ENCODE data around the gene CLEC16A.

The CLEC16A gene

GRCh38 chr16:11139326-11140097 is 195.1 kb downstream of the CLEC16A start:
- H3K27ac ChIP-seq, result no peak overlapping the region

DNA sequence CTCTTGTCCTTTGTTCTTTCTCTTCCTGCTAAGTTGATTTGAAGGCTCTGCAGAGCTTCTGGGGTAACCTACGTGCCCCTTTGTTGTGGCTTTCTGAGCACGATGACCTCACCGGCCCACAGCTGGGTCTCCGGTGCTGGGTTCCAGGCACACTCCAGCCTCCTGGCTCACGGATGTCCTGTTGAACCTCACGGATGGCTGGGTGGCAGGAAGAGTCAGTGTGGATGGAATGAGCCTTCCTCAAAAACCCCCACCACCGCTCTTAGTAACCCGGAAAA is 195.7 kb downstream of the CLEC16A start:
- no peaks in the 10 kb centered on the region for H3K4me1 ChIP-seq (ENCODE audit: control insufficient read depth in 1 of 2, insufficient read depth in 1 of 2, low read depth in 1 of 2, low read length in 1 of 2)
- H3K27me3 ChIP-seq, result no peaks in the 10 kb centered on the region
- H3K9me3 ChIP-seq, result no peaks in the 10 kb centered on the region
- peaks cover 73% of the 10 kb centered on the region for H3K36me3 ChIP-seq
- H3K4me3 ChIP-seq (ENCODE audit: low read depth in 1 of 2, low read length in 1 of 2), result no peak overlapping the region
- no peak overlapping the region for H3K27ac ChIP-seq
- TF ChIP-seq, protein P1, sequence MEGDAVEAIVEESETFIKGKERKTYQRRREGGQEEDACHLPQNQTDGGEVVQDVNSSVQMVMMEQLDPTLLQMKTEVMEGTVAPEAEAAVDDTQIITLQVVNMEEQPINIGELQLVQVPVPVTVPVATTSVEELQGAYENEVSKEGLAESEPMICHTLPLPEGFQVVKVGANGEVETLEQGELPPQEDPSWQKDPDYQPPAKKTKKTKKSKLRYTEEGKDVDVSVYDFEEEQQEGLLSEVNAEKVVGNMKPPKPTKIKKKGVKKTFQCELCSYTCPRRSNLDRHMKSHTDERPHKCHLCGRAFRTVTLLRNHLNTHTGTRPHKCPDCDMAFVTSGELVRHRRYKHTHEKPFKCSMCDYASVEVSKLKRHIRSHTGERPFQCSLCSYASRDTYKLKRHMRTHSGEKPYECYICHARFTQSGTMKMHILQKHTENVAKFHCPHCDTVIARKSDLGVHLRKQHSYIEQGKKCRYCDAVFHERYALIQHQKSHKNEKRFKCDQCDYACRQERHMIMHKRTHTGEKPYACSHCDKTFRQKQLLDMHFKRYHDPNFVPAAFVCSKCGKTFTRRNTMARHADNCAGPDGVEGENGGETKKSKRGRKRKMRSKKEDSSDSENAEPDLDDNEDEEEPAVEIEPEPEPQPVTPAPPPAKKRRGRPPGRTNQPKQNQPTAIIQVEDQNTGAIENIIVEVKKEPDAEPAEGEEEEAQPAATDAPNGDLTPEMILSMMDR (IDR thresholded peaks at IDR 0.05), result no peak

More at GRCh38 chr16:11139326-11140097, 195.1 kb downstream of the CLEC16A start:
- no peaks in the 10 kb centered on the region for H3K4me1 ChIP-seq (ENCODE audit: control insufficient read depth in 1 of 2, insufficient read depth in 1 of 2, low read depth in 1 of 2, low read length in 1 of 2)
- H3K27me3 ChIP-seq, result no peaks in the 10 kb centered on the region
- no peaks in the 10 kb centered on the region for H3K9me3 ChIP-seq
- TF ChIP-seq, protein P1 (IDR thresholded peaks at IDR 0.05), result no peak
- no peak overlapping the region for H3K4me3 ChIP-seq (ENCODE audit: low read depth in 1 of 2, low read length in 1 of 2)
- peaks cover 73% of the 10 kb centered on the region for H3K36me3 ChIP-seq

DNA sequence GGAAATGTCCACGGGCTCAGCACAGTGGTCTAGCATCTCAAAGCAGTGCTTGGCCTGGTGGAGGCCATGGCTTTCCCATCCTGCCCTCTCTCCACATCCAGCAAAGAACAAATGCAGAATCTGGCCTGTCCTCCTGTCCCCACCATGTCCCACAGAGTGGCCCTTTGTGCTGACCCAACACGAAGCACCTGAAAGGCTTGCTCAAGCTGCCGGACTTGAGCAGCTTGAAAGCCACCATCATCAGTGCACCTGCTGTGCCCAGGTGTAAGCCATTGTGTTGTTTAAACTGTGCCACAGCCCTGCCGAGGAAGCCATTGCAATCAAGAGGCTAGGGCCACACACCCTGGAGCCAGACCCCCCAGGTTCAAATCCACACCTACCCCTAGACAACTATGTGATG is 196.1 kb downstream of the CLEC16A start:
- peaks cover 69% of the 10 kb centered on the region for H3K36me3 ChIP-seq
- no peak overlapping the region for H3K27ac ChIP-seq
- H3K27me3 ChIP-seq, result no peaks in the 10 kb centered on the region
- TF ChIP-seq, protein P1 (IDR thresholded peaks at IDR 0.05), result no peak
- no peaks in the 10 kb centered on the region for H3K9me3 ChIP-seq
- H3K4me1 ChIP-seq (ENCODE audit: control insufficient read depth in 1 of 2, insufficient read depth in 1 of 2, low read depth in 1 of 2, low read length in 1 of 2), result no peaks in the 10 kb centered on the region
- no peak overlapping the region for H3K4me3 ChIP-seq (ENCODE audit: low read depth in 1 of 2, low read length in 1 of 2)

- Histone ChIP-seq H3K27ac (no peak overlapping the region), H3K4me3 (ENCODE audit: low read depth in 1 of 2, low read length in 1 of 2) (no peak overlapping the region), H3K4me1 (ENCODE audit: control insufficient read depth in 1 of 2, insufficient read depth in 1 of 2, low read depth in 1 of 2, low read length in 1 of 2) (no peaks in the 10 kb centered on the region), H3K27me3 (no peaks in the 10 kb centered on the region), H3K9me3 (no peaks in the 10 kb centered on the region), H3K36me3 (peaks cover 65% of the 10 kb centered on the region)
- TF ChIP-seq, protein P1 (IDR thresholded peaks at IDR 0.05), result no peak
These were observed 196.5 kb downstream of the CLEC16A start for GRCh38 chr16:11140867-11141266.

DNA sequence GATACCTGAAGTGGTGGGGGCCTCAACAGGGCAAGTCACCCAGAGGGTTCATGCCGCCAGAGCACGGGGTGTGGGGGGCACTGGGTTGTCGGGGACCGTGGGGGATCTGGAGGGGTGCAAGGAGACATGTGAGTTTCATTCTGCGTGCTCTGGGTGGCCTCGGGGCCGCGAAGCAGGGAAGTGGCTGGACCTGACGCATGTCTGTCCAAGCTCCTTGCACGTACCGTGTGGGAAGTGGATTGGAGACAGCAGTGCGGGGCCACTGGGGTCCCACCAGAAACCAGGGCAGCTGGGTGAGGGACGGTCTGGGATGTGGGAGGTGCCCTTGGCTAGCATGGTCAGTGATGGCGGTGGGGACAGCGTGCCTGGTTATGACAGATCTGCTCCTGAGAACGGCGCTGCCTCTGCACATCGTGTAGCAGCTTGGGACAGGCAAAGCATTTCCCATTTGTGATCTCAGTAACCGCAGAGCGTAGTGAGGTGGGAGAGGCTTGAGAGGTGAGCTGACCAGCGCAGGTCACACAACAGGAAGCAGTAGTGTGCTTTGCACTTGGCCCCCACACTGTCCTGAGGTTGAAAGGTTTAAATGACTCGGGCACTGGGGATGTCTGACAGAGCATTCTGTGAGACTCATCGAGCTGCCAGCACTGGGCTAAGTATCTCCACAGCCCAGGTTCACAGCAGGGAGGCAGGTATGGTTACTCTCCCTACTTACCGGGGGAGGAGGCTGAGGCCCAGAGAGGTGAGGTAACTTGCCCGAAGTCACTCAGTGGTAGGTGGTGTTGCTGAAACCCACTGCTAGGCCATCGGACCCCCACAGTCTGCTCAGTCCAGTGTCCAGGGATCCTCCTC is 197.3 kb downstream of the CLEC16A start:
- H3K27me3 ChIP-seq, result no peaks in the 10 kb centered on the region
- no peak overlapping the region for H3K27ac ChIP-seq
- H3K9me3 ChIP-seq, result no peaks in the 10 kb centered on the region
- no peak overlapping the region for H3K4me3 ChIP-seq (ENCODE audit: low read depth in 1 of 2, low read length in 1 of 2)
- TF ChIP-seq, protein P1 (IDR thresholded peaks at IDR 0.05), result no peak
- no peaks in the 10 kb centered on the region for H3K4me1 ChIP-seq (ENCODE audit: control insufficient read depth in 1 of 2, insufficient read depth in 1 of 2, low read depth in 1 of 2, low read length in 1 of 2)
- peaks cover 57% of the 10 kb centered on the region for H3K36me3 ChIP-seq

Data from neutrophil (primary cell).